Umbilical cord (tissue), 2 donors: ENCODE data around the gene DPYD. TPM values are rescaled to one million over a fixed set of nuclear protein-coding genes. Genes with fewer than 3 reads are reported as not detected.

Experiments
- DNase-seq: peaks from one replicate; pipeline ENCODE4 v3.0.0-alpha.2; 2015; ENCODE audit warnings: low spot score
- total RNA-seq: library from RNA; depleted of rRNA; stranded (reverse); fragments of >200 nt; gene quantifications from one replicate; pipeline ENCODE4 v1.2.3, GENCODE V29; 2014; ENCODE audit warnings: low replicate concordance; ENCODE audit not compliant: insufficient read depth

Gene DPYD
- total RNA-seq, 1 donor from 2014 or later = 24.1 TPM

- DNase-seq = no peak
Observed at GRCh38 chr1:97621955-97622354, 298.9 kb downstream of the DPYD start.

DNA sequence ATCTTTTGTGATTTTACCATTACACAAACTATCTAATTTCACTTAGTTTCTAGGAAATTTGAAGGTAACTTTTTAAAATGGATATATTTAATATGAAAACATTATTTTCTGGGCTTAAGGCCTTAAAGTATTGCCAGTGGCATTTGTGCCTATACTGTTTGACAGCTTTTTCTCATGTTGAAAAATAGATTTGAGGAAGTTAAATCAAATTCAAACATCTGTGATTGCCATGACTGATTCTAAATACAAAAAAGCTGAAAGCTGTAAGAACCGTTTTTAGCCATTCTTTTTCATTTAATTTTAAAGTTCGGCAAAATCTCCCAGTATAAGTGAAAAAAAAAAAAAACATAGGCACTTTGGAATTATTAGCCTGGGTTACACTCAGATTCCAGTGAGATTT is 301.1 kb downstream of the DPYD start:
- DNase-seq = no peak

DNA sequence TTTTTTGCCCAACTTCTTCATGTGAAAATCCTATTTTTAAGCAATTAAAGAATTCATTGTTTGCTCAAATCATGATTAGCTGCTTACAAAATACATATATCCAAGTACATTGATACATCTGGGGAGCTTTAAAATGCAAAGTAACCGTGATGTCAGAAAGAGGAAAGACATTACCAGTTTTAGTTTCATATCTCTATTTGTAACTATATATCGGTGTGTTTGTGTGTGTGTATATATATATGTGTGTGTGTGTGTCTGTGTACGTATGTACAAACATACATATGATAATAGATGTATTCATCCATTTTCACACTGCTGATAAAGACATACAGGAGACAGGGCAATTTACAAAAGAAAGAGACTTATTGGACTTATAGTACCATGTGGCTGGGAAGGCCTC is 310.1 kb downstream of the DPYD start:
- DNase-seq = no peak

- no peak for DNase-seq
Observed at GRCh38 chr1:97610102-97610501, 310.7 kb downstream of the DPYD start.

GRCh38 chr1:97608272-97608671 is 312.6 kb downstream of the DPYD start:
- DNase-seq = no peak

GRCh38 chr1:97603776-97604175 is 317.1 kb downstream of the DPYD start:
- DNase-seq = peak; percentile 15

DNA sequence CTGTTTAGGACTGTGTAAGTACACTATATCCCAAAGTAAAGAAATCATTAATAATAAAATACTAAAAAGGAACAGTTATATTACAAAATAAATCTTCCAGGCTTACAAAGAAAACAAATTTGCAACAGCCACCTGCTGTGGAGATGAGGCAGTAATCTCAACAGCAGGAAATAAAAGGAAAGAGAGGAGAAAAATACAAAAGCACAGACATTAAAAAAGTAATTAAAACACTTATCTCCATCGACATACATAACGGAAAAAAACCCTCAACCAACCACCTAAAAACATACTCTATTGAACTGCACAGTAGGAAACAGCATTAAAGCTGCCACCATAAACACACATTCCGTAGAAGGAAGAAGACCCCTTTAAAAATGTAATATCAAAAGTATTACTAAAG is 317.6 kb downstream of the DPYD start:
- DNase-seq = no peak

GRCh38 chr1:97599447-97599846 is 321.4 kb downstream of the DPYD start:
- DNase-seq = no peak

DNA sequence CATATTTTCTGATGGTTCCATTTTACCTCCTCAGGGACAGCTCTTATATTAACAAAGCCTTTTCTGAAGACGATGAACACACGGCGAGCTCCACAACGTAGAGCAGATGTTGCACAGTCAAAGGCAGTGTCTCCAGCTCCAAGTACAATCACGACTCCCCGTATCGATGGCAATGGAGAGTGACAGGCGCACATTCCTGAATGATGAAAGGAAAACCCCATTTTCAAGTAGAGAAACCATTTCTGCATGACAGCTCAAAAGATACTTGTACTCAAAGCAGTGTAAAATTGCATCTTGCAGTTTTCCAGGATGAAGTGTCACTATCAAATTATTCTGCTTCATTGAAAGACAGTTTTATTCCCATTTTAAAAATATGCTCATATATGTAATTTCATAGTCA is 327.6 kb downstream of the DPYD start:
- no peak for DNase-seq

DNA sequence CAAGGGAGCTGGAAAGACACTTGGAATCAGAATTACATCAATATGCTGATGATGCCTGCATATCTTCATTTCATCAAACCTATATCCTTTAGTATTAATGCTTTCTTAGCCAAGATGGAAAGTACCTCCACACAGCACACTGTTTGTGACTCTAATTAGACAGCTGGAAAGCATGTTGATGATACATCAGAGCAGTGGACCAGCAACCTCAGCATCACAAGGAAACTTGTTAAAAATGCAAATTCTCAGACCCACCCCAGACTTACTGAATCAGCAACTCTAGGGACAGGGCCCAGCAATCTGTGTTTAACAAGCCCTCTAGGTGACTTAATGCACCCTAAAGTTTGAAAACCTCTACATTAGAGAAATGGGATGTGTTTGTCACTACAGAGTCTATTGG is 332.1 kb downstream of the DPYD start:
- DNase-seq = no peak

- no peak for DNase-seq
Observed at GRCh38 chr1:97581614-97582051, 339.2 kb downstream of the DPYD start.

GRCh38 chr1:97577613-97578012 is 343.2 kb downstream of the DPYD start:
- DNase-seq = no peak

DNA sequence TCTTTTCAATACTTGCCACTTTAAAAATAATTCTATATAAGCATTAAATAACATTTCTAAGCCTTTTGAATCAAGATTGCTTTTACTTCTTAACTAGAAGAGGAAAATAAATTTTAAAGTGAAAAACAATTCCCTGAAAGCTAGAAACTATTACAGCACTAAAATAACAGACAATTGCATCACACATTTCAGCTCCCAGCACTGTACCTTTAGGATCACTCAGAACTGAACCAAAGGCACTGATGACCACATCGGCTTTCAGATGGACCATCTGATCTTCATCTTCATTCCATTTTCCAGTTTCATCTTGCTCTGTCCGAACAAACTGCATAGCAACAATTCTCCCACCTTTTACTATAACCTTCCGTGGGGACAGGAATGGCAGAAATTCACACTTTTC is 347.3 kb downstream of the DPYD start:
- DNase-seq = no peak

GRCh38 chr1:97572561-97572960 is 348.3 kb downstream of the DPYD start:
- peak; percentile 69 for DNase-seq

- DNase-seq = no peak
Observed at GRCh38 chr1:97571760-97572159, 349.1 kb downstream of the DPYD start.

GRCh38 chr1:97570691-97571090 is 350.1 kb downstream of the DPYD start:
- no peak for DNase-seq

DNA sequence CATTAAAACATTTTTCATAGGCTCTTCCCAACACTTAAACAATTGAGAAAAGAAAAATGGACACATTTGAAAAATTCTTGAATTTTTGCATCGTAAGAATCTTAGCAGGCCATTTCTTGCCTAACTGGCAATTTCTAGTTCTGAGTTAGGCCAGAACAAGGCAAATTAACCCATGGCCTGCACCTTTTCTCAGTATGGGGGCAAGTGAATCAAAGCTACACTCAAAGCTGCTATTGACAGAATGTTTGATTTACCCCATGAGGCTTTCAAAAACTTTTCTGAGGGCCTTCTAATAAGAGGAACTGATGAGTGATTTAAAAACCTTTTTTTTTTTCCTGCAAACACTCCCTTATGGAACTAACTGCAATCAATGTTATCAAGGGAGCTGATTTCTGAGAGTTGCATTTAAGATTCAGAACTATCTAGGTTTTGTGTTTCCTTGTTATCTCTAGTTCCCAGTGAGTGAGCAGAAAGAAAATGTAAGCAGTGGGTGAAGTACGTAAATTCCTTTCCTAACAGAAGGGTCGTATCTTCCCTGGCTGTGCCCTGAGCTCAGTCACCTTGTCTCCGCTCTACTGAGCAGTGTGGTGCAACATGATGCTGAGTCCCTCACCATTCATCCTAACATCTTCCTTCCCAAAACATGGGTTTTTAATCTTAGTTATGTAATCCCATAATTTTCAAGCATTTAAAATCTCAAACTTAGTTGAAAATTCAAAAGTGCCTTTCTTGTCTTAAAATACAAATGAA is 353.7 kb downstream of the DPYD start:
- no peak for DNase-seq

- no peak for DNase-seq
Observed at GRCh38 chr1:97565886-97566285, 354.9 kb downstream of the DPYD start.

DNA sequence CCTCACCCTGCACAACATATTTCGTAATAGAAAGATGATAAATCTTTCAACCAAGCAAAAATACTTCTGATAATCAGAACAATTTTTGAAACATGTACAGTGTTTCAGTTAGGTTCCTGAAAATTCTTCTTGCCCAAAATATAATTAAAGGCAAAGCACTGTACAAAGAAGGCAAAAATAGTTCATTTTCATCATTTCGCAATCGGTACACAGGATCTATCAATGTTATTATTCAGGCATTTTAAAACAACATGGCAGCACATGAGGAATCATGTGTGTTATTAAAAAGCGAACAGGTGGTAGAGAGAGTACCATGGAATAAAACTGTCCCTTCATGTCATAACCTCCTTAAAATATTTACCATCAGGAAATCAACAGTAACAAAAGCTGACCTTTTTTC is 356.9 kb downstream of the DPYD start:
- no peak for DNase-seq

- DNase-seq = no peak
Observed at GRCh38 chr1:97562081-97562480, 358.8 kb downstream of the DPYD start.

GRCh38 chr1:97560714-97561113 is 360.1 kb downstream of the DPYD start:
- no peak for DNase-seq

DNA sequence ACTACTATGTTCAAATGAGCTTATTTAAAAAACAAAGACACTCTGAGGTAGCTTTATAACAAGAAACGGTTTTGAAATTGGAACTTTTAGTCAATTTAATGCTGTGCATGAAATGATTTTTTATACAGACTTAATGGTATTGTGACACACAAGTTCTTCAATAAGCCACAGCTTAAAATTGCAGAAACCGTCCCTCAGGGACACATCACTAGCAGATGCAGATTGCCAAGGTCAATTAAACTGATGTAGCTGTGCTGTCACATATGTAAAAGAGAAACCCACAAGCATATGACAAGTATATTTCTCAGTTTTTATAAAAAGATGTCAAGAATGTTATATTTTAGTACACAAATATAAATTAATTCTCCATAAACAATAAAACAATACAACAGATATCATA is 366.9 kb downstream of the DPYD start:
- DNase-seq = no peak

DNA sequence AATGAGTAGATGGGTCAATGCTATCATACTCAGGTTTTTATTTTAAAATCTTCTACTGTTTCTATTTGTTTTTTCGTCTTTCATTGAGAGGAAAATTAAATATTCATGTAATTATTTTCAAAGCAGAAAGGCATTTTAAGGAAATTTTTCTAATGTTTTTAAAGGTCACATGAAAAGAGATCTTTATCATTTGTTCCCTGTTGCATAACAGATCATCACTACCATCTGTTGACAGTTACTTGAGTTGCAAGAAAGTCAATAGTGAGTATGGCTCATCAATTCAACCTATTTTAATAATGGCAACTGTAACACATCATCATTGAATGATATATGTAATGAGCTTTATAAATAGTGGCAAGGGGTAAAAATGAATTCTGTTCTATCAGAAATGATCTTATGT is 369.7 kb downstream of the DPYD start:
- DNase-seq = no peak

- no peak for DNase-seq
Observed at GRCh38 chr1:97545446-97545845, 375.4 kb downstream of the DPYD start.
